Measurements from ENCODE around the gene DEPDC5.
"Not testable (repeated sequence)": the region's sequence is repeated elsewhere in the genome, so short reads cannot be mapped to it uniquely, and the experiment has no call there.

DEPDC5 gene

GRCh38 chr22:31815383-31815814 lies 61.6 kb downstream of the DEPDC5 start:
- not testable (repeated sequence) for DNase-seq (ENCODE audit: low spot score)

- no peak for DNase-seq (ENCODE audit: low spot score)
These were observed 62.9 kb downstream of the DEPDC5 start for GRCh38 chr22:31816750-31817149.

- DNase-seq (ENCODE audit: low spot score) = no peak
These were observed 64.9 kb downstream of the DEPDC5 start for GRCh38 chr22:31818481-31819392.

- DNase-seq (ENCODE audit: low spot score) = no peak
These were observed 66.8 kb downstream of the DEPDC5 start for GRCh38 chr22:31820655-31821054.

- no peak for DNase-seq (ENCODE audit: low spot score)
These were observed 67.8 kb downstream of the DEPDC5 start for GRCh38 chr22:31821572-31821971.

- no peak for DNase-seq (ENCODE audit: low spot score)
These were observed 68.7 kb downstream of the DEPDC5 start for GRCh38 chr22:31822523-31822922.

GRCh38 chr22:31825513-31825912 lies 71.7 kb downstream of the DEPDC5 start:
- DNase-seq (ENCODE audit: low spot score) = no peak

GRCh38 chr22:31826443-31826842 lies 72.6 kb downstream of the DEPDC5 start:
- DNase-seq (ENCODE audit: low spot score) = no peak

- DNase-seq (ENCODE audit: low spot score) = no peak
These were observed 74.9 kb downstream of the DEPDC5 start for GRCh38 chr22:31828739-31829138.

- DNase-seq (ENCODE audit: low spot score) = peak; percentile 82
These were observed 75.7 kb downstream of the DEPDC5 start for GRCh38 chr22:31829505-31829904.

- no peak for DNase-seq (ENCODE audit: low spot score)
These were observed 76.9 kb downstream of the DEPDC5 start for GRCh38 chr22:31830721-31831070.

GRCh38 chr22:31833930-31834329 lies 80.1 kb downstream of the DEPDC5 start:
- DNase-seq (ENCODE audit: low spot score) = no peak

GRCh38 chr22:31836010-31836409 lies 82.2 kb downstream of the DEPDC5 start:
- no peak for DNase-seq (ENCODE audit: low spot score)

- DNase-seq (ENCODE audit: low spot score) = no peak
These were observed 85.1 kb downstream of the DEPDC5 start for GRCh38 chr22:31838917-31839316.

GRCh38 chr22:31839986-31840385 lies 86.2 kb downstream of the DEPDC5 start:
- DNase-seq (ENCODE audit: low spot score) = no peak

GRCh38 chr22:31840585-31840984 lies 86.8 kb downstream of the DEPDC5 start:
- no peak for DNase-seq (ENCODE audit: low spot score)

- DNase-seq (ENCODE audit: low spot score) = no peak
These were observed 87.4 kb downstream of the DEPDC5 start for GRCh38 chr22:31841078-31841827.

- DNase-seq (ENCODE audit: low spot score) = no peak
These were observed 89.7 kb downstream of the DEPDC5 start for GRCh38 chr22:31843526-31843925.

- DNase-seq (ENCODE audit: low spot score) = no peak
These were observed 91.1 kb downstream of the DEPDC5 start for GRCh38 chr22:31844941-31845340.

- peak; percentile 44 for DNase-seq (ENCODE audit: low spot score)
These were observed 92.6 kb downstream of the DEPDC5 start for GRCh38 chr22:31846161-31847115.

- no peak for DNase-seq (ENCODE audit: low spot score)
These were observed 94.6 kb downstream of the DEPDC5 start for GRCh38 chr22:31848411-31848810.

- DNase-seq (ENCODE audit: low spot score) = no peak
These were observed 96.3 kb downstream of the DEPDC5 start for GRCh38 chr22:31850135-31850534.
